ENCODE measurements around the gene ZNF883.

DNA sequence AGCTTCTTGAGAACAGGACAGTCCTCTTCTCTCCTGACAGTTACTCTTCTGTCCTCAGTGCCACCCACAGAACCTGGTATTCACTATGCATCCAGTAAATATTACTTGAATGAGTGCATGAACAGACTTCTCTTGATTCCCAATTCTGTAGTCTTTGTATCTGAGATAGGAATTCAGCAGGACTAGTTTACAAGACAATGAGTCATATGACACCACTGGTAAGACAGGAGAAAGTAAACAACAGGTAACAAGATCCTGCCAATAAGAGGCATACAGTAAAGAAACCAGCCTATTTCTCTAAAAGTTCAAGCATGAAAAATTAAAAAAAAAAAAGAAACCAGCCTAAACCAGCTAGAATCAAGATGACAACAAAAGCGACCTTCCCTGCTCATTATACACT lies 6.2 kb downstream of the ZNF883 start:
- TF ChIP-seq, protein P1, sequence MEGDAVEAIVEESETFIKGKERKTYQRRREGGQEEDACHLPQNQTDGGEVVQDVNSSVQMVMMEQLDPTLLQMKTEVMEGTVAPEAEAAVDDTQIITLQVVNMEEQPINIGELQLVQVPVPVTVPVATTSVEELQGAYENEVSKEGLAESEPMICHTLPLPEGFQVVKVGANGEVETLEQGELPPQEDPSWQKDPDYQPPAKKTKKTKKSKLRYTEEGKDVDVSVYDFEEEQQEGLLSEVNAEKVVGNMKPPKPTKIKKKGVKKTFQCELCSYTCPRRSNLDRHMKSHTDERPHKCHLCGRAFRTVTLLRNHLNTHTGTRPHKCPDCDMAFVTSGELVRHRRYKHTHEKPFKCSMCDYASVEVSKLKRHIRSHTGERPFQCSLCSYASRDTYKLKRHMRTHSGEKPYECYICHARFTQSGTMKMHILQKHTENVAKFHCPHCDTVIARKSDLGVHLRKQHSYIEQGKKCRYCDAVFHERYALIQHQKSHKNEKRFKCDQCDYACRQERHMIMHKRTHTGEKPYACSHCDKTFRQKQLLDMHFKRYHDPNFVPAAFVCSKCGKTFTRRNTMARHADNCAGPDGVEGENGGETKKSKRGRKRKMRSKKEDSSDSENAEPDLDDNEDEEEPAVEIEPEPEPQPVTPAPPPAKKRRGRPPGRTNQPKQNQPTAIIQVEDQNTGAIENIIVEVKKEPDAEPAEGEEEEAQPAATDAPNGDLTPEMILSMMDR (IDR thresholded peaks at IDR 0.05), result no peak
- TF ChIP-seq POLR2A (IDR thresholded peaks at IDR 0.05; ENCODE audit: low read depth), result no peak

Data from esophagus muscularis mucosa (tissue), 3 donors.